GM18861 (cell line): ENCODE results near the gene SYNM.

ENCODE experiments used
- ATAC-seq: cut with Tn5 transposase; IDR thresholded peaks from one replicate; pipeline ENCODE4 v1.9.1; 2021; ENCODE audit not compliant: unreplicated experiment

Gene SYNM

GRCh38 chr15:99138491-99138982 is 33.7 kb downstream of the SYNM start:
- ATAC-seq: no peak

- ATAC-seq: no peak
Observed at GRCh38 chr15:99139276-99139675, 34.4 kb downstream of the SYNM start.

- no peak for ATAC-seq
Observed at GRCh38 chr15:99140590-99140989, 35.7 kb downstream of the SYNM start.

GRCh38 chr15:99141943-99142342 is 37.1 kb downstream of the SYNM start:
- no peak for ATAC-seq

- no peak for ATAC-seq
Observed at GRCh38 chr15:99142562-99142961, 37.7 kb downstream of the SYNM start.

GRCh38 chr15:99143242-99143641 is 38.4 kb downstream of the SYNM start:
- ATAC-seq: no peak

GRCh38 chr15:99143655-99144610 is 39.1 kb downstream of the SYNM start:
- ATAC-seq: no peak

GRCh38 chr15:99145005-99145404 is 40.1 kb downstream of the SYNM start:
- ATAC-seq: no peak

GRCh38 chr15:99145778-99146177 is 40.9 kb downstream of the SYNM start:
- no peak for ATAC-seq

GRCh38 chr15:99146661-99147060 is 41.8 kb downstream of the SYNM start:
- ATAC-seq: no peak

- ATAC-seq: no peak
Observed at GRCh38 chr15:99148851-99149276, 44.0 kb downstream of the SYNM start.

GRCh38 chr15:99149366-99149765 is 44.5 kb downstream of the SYNM start:
- ATAC-seq: no peak

GRCh38 chr15:99151156-99151555 is 46.3 kb downstream of the SYNM start:
- ATAC-seq: no peak

- no peak for ATAC-seq
Observed at GRCh38 chr15:99153026-99153535, 48.2 kb downstream of the SYNM start.

GRCh38 chr15:99154271-99154670 is 49.4 kb downstream of the SYNM start:
- ATAC-seq: no peak

GRCh38 chr15:99155961-99156443 is 51.1 kb downstream of the SYNM start:
- ATAC-seq: no peak

GRCh38 chr15:99157456-99157855 is 52.6 kb downstream of the SYNM start:
- ATAC-seq: no peak

- ATAC-seq: no peak
Observed at GRCh38 chr15:99158626-99159412, 53.9 kb downstream of the SYNM start.

GRCh38 chr15:99163271-99164062 is 58.6 kb downstream of the SYNM start:
- no peak for ATAC-seq

GRCh38 chr15:99164119-99164518 is 59.2 kb downstream of the SYNM start:
- no peak for ATAC-seq
